Stomach smooth muscle (tissue), 2 donors: ENCODE measurements around the gene PRR35.

Experiments used
- H3K27ac ChIP-seq: one replicate; pipeline ENCODE4 v1.7.0; 2013; ENCODE audit warnings: mild to moderate bottlenecking, low read length, inconsistent platforms
- H3K27me3 ChIP-seq, 2 donors: one replicate each; pipeline ENCODE4 v1.7.0; 2013; ENCODE audit warnings: low read length in 2 of 2; ENCODE audit not compliant: insufficient read depth in 2 of 2, control insufficient read depth in 1 of 2
- H3K36me3 ChIP-seq, 2 donors: one replicate each; pipeline ENCODE4 v1.7.0; 2013; ENCODE audit warnings: low read length in 2 of 2; ENCODE audit not compliant: control insufficient read depth in 2 of 2, insufficient read depth in 2 of 2
- H3K4me1 ChIP-seq: one replicate; pipeline ENCODE4 v1.7.0; 2013; ENCODE audit warnings: low read length; ENCODE audit not compliant: control insufficient read depth, insufficient read depth
- H3K4me3 ChIP-seq, 2 donors: one replicate each; pipeline ENCODE4 v1.7.0; 2013; ENCODE audit warnings: low read length in 2 of 2
- H3K9ac ChIP-seq, 2 donors: one replicate each; pipeline ENCODE4 v1.7.0; 2013; ENCODE audit warnings: low read length in 2 of 2, mild to moderate bottlenecking in 1 of 2
- H3K9me3 ChIP-seq, 2 donors: one replicate each; pipeline ENCODE4 v1.7.0; 2013; ENCODE audit warnings: low read length in 2 of 2; ENCODE audit not compliant: control insufficient read depth in 2 of 2
- donor health status: healthy.
- donor health status: Pancreatic carcinoma.

PRR35 gene

DNA sequence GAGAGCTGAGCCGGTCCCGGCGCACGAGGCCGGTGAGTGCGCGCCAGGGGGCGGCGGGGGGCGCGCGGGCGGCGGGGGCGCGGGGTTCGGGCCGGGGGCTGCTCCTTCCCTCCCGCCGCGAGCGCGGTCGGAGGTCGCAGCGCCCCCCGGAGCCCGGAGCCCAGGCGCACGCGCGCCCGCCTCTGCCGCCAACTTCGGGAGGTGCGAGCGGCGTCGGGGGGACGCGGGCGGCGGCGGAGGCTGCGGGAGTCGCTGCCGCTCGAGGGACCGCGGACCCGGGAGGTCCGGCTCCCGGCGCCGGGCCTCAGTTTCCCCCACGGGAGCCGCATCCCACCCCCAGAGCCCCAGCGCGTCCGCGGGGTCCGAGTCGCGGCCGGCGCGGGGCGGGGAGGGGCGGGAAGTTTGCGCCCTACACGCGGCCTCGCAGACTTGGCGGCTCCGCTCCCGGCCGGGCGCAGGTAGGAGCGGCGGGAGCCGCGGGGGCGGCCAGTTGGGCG, at the start of gene PRR35:
Gene PRR35 (plus strand): TSS at position 191 of the 497 bp plus-strand sequence. CDS start 2,901 bp downstream, outside the sequence.
- Histone ChIP-seq H3K27me3 (peaks cover 20 to 30% of the 10 kb centered on the region in 2 donors), H3K4me3 (no peak within 1 kb of the TSS)

DNA sequence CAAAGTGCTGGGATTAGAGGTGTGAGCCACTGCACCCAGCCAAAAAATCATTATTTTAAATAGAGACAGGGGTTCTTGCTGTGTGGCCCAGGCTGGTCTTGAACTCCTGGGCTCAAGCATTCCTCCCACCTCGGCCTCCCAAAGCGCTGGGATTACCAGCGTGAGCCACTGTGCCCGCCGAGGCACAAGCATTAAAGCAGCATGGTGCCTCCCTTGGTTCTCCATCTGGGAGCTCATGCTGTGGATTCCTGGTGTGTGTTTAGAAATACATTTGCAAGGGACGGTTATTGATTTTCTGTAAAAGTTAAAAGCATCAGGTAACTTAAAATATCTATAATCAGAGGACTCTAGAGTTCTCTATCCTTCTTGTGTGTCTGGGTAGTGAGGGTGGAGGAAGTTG, 47.4 kb upstream of the PRR35 start:
- Histone ChIP-seq H3K27me3 (no peaks in the 10 kb centered on the region), H3K4me1 (no peaks in the 10 kb centered on the region), H3K9ac (no peak overlapping the region), H3K36me3 (peaks cover 0 to 19% of the 10 kb centered on the region in 2 donors), H3K9me3 (no peaks in the 10 kb centered on the region), H3K27ac (no peak overlapping the region), H3K4me3 (no peak overlapping the region)

More for the DNA sequence above, at the start of gene PRR35:
- H3K27ac ChIP-seq = no peak within 1 kb of the TSS
- H3K36me3 ChIP-seq = no peaks in the 10 kb centered on the region
- no peak within 1 kb of the TSS for H3K9ac ChIP-seq
- H3K9me3 ChIP-seq = no peaks in the 10 kb centered on the region
- H3K4me1 ChIP-seq = peaks cover 7% of the 10 kb centered on the region

DNA sequence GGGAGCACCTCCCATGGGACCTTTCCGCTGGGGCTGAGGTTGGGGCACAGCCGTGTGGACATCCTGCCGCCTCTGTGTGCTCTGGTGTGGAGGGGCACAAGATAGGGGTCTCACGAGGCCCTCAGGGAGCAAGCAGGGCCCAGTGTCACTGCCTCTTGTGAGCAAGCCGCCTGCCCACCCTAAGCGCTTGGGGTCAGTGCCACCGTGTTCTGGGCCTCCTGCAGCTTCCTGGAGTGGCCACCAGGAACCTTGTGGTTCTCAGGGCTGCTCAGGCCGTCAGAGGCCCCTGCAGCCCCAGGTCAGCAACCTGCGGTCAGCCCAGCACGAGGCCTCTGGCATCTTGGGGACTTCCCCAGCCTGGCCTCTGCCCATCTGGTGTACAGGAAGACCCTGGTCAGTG, 46.2 kb upstream of the PRR35 start:
- H3K27me3 ChIP-seq = no peaks in the 10 kb centered on the region
- no peaks in the 10 kb centered on the region for H3K9me3 ChIP-seq
- no peaks in the 10 kb centered on the region for H3K4me1 ChIP-seq
- H3K9ac ChIP-seq = no peak overlapping the region
- no peak overlapping the region for H3K27ac ChIP-seq
- no peak overlapping the region for H3K4me3 ChIP-seq
- peaks cover 0 to 20% of the 10 kb centered on the region in 2 donors for H3K36me3 ChIP-seq

DNA sequence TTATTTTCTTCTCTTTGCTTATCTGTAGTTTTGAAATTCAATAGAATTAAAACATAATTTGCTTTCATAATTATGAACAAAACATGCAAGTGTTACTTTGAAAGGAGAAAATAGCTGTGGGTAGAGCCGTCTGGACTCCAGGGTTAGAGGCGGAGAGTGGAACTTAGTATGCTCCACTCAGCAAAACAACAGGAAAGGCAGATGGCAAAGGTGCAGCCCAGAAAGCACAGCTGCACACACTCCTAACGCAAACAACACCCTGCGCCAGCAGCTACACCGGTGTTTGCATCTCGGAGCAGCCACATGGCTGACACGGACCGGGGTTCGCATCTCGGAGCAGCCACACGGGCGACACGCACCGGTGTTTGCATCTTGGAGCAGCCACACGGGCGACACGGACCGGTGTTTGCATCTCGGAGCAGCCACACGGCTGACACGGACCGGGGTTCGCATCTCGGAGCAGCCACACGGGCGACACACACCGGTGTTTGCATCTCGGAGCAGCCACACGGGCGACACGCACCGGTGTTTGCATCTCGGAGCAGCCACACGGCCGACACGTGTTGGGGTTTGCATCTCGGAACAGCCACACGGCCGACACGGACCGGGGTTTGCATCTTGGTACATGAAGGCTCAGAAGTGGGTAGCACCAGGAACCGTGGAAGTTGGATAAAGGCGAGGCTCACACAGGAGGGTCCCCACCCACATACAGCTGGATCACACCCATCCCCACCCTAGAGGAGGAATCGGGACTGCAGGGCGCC, 44.8 kb upstream of the PRR35 start:
- peaks cover 9 to 27% of the 10 kb centered on the region in 2 donors for H3K36me3 ChIP-seq
- H3K4me3 ChIP-seq = no peak overlapping the region
- H3K4me1 ChIP-seq = no peaks in the 10 kb centered on the region
- H3K9me3 ChIP-seq = no peaks in the 10 kb centered on the region
- H3K27me3 ChIP-seq = no peaks in the 10 kb centered on the region
- H3K27ac ChIP-seq = no peak overlapping the region
- H3K9ac ChIP-seq = no peak overlapping the region

DNA sequence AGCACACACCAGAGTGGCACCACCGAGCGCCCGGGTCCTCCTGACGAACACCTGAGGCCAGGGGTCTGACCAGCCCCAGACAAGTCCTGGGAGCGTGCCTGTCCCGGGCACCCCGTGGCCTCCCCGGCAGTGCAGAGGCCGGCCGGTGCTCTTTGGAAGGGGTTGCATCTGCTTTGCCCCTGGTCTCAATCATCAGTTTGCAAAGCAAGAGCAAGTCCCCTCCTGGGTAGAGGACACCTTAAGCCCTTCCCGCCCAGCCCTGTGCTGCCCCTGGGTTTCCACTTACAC, 44.3 kb upstream of the PRR35 start:
- no peak overlapping the region for H3K4me3 ChIP-seq
- H3K9ac ChIP-seq = no peak overlapping the region
- no peaks in the 10 kb centered on the region for H3K4me1 ChIP-seq
- peaks cover 15 to 28% of the 10 kb centered on the region in 2 donors for H3K36me3 ChIP-seq
- no peaks in the 10 kb centered on the region for H3K27me3 ChIP-seq
- H3K9me3 ChIP-seq = no peaks in the 10 kb centered on the region
- no peak overlapping the region for H3K27ac ChIP-seq

DNA sequence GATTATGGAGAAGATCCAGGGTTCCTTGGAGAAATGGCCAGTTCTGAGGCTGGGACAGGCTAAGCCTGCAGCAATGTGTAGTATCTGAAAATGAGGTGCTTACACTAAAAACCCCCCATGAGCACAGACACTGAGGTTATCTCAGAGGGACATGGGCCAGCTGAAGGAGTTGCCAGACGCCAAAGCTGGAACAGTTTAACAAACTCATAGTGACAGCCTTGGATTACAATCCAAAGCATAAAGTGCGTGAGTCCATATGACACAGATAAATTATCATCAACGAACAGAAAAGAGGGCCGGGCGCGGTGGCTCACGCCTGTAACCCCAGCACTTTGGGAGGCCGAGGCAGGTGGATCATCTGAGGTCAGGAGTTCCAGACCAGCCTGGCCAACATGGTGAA, 43.9 kb upstream of the PRR35 start:
- Histone ChIP-seq H3K9ac (no peak overlapping the region), H3K27me3 (no peaks in the 10 kb centered on the region), H3K4me1 (no peaks in the 10 kb centered on the region), H3K4me3 (no peak overlapping the region), H3K9me3 (no peaks in the 10 kb centered on the region), H3K27ac (no peak overlapping the region), H3K36me3 (peaks cover 17 to 28% of the 10 kb centered on the region in 2 donors)

DNA sequence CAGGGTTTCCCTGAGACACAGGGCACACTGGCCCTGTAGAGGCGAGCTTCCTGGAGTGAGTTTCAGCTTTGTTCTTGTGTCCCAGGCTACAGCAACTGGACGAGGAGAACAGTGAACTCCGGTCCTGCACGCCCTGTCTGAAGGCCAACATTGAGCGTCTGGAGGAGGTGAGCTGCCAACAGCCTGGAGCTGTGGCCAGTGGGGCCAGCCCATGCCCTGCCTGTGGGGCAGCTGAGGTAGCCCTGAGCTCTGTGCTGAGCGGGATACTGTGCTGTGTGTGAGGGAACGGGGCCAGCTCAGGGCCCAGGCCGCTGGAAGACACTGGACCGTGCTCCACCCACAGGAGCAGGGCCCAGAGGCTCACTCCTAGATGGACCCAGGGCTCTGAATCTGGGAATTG, 41.3 kb upstream of the PRR35 start:
- Histone ChIP-seq H3K4me1 (no peaks in the 10 kb centered on the region), H3K4me3 (no peak overlapping the region), H3K27me3 (no peaks in the 10 kb centered on the region), H3K9me3 (no peaks in the 10 kb centered on the region), H3K27ac (no peak overlapping the region), H3K36me3 (peaks cover 17 to 28% of the 10 kb centered on the region in 2 donors), H3K9ac (no peak overlapping the region)

DNA sequence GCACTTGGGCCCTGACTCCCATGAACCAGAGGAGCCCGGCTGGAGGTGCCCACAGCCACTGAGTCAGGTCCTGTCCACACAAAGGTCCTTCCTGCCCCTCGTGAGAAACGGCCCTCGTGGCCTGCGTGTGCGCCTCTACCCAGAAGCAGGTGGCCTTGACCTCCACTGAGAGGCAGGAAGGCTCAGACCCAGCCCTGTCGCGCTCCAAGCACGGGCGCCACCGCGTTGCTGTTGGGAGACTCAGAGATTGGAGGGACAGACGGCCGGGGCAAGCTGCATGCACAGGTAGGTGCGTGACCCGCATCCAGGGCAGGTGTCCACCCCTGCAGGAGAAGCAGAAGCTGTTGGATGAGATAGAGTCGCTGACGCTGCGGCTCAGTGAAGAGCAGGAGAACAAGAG, 40.8 kb upstream of the PRR35 start:
- H3K4me1 ChIP-seq = no peaks in the 10 kb centered on the region
- no peak overlapping the region for H3K9ac ChIP-seq
- no peak overlapping the region for H3K4me3 ChIP-seq
- no peaks in the 10 kb centered on the region for H3K27me3 ChIP-seq
- H3K27ac ChIP-seq = no peak overlapping the region
- no peaks in the 10 kb centered on the region for H3K9me3 ChIP-seq
- peaks cover 17 to 28% of the 10 kb centered on the region in 2 donors for H3K36me3 ChIP-seq

DNA sequence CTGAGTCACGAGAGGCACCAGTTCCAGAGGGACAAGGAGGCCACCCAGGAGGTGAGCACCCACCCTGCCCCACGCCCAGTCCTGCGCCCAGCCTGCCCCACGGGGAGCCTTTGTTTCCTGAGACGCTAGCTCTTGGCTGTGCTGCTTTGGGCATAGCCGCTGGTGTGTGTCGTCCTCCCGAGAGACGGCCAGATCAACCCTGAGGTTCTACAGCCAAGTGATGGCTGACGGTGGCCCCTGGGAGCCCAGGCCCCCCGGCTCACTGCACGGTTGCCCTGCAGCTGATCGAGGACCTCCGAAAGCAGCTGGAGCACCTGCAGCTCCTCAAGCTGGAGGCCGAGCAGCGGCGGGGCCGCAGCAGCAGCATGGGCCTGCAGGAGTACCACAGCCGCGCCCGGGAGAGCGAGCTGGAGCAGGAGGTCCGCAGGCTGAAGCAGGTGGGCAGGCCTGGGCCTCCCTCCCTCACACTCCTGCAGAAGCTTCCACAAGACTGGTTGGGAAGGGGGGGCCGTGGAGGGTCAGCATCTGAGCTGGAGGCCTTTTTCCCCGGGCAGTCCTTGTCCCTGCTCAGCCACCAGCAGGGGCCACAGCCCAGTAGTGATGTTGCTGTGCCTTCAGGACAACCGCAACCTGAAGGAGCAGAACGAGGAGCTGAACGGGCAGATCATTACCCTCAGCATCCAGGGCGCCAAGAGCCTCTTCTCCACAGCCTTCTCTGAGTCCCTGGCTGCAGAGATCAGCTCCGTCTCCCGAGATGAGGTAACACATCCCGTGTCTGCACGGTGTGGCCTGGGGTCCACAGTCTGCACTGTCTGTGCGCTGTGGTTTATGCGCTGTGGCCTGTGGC, 40.1 kb upstream of the PRR35 start:
- Histone ChIP-seq H3K9me3 (no peaks in the 10 kb centered on the region), H3K27me3 (no peaks in the 10 kb centered on the region), H3K4me1 (peaks cover 2% of the 10 kb centered on the region), H3K9ac (no peak overlapping the region), H3K27ac (no peak overlapping the region), H3K36me3 (peaks cover 17 to 25% of the 10 kb centered on the region in 2 donors), H3K4me3 (no peak overlapping the region)

DNA sequence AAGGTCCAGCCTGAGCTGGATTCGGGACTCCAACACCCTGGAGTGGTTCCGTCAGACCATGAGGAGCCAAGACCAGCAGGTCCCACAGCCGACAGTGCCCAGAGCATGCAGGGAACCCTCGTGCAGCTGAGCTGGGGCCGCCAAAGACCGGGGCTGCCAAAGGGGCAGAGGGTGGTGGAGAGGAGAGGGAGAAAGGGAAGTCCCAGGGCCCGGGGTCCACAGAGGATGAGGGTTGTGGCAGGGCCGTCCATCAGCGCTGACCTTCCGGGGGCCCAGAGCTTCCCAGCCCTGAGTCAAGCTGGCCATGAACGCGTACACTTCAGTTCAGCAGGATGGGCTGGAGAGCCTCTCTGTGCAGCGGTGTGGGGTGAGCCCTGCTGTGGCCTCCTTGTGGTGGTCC, 39.3 kb upstream of the PRR35 start:
- H3K27ac ChIP-seq = no peak overlapping the region
- no peak overlapping the region for H3K4me3 ChIP-seq
- peaks cover 9% of the 10 kb centered on the region for H3K4me1 ChIP-seq
- H3K9me3 ChIP-seq = no peaks in the 10 kb centered on the region
- no peaks in the 10 kb centered on the region for H3K27me3 ChIP-seq
- H3K9ac ChIP-seq = no peak overlapping the region
- H3K36me3 ChIP-seq = peaks cover 17 to 20% of the 10 kb centered on the region in 2 donors
